Osteocyte (in vitro differentiated cells): ENCODE data around the gene EVPL. TPM values are rescaled to one million over a fixed set of nuclear protein-coding genes. Genes with fewer than 3 reads are reported as not detected.

Source experiments
- DNase-seq: peaks from one replicate; pipeline ENCODE4 v3.0.0; 2021; ENCODE audit warnings: mixed read lengths; ENCODE audit not compliant: unreplicated experiment; ENCODE audit errors: extremely low spot score
- H3K27ac Mint-ChIP-seq: one replicate; pipeline ENCODE4 v1.8.0; 2021; ENCODE audit warnings: mild to moderate bottlenecking, mixed read lengths; ENCODE audit not compliant: unreplicated experiment
- H3K27me3 Mint-ChIP-seq: one replicate; pipeline ENCODE4 v1.8.0; 2021; ENCODE audit warnings: mixed read lengths; ENCODE audit not compliant: unreplicated experiment
- H3K36me3 Mint-ChIP-seq: one replicate; pipeline ENCODE4 v1.8.0; 2021; ENCODE audit warnings: mixed read lengths; ENCODE audit not compliant: unreplicated experiment
- H3K4me1 Mint-ChIP-seq: one replicate; pipeline ENCODE4 v1.8.0; 2021; ENCODE audit warnings: mixed read lengths; ENCODE audit not compliant: unreplicated experiment
- H3K4me3 Mint-ChIP-seq: one replicate; pipeline ENCODE4 v1.8.0; 2021; ENCODE audit warnings: mild to moderate bottlenecking, moderate library complexity, mixed read lengths; ENCODE audit not compliant: unreplicated experiment
- H3K9me3 Mint-ChIP-seq: one replicate; pipeline ENCODE4 v1.8.0; 2021; ENCODE audit warnings: mixed read lengths; ENCODE audit not compliant: unreplicated experiment
- CTCF ChIP-seq: fragments of 200-600 bp; sonication (generic); IDR thresholded peaks from 2 replicates; pipeline ENCODE4 v1.5.0; 2021; ENCODE audit warnings: antibody characterized with exemption, mild to moderate bottlenecking, moderate library complexity
- total RNA-seq: library from RNA; stranded (reverse); gene quantifications from 2 replicates; pipeline ENCODE4 v1.2.1, GENCODE V29; 2021

EVPL gene
- total RNA-seq, 1 donor from 2014 or later, result not detected

GRCh38 chr17:75959839-75960511 lies 67.1 kb downstream of the EVPL start:
- DNase-seq, result no peak
- Mint-ChIP-seq H3K9me3 (no peaks in the 10 kb centered on the region), H3K4me1 (no peaks in the 10 kb centered on the region), H3K4me3 (no peak overlapping the region), H3K27ac (no peak overlapping the region), H3K36me3 (peaks cover 14% of the 10 kb centered on the region), H3K27me3 (no peaks in the 10 kb centered on the region)
- TF ChIP-seq CTCF, result no peak

GRCh38 chr17:75959051-75959838 lies 67.9 kb downstream of the EVPL start:
- no peaks in the 10 kb centered on the region for H3K27me3 Mint-ChIP-seq
- H3K36me3 Mint-ChIP-seq, result peaks cover 12% of the 10 kb centered on the region
- no peak for DNase-seq
- no peaks in the 10 kb centered on the region for H3K4me1 Mint-ChIP-seq
- no peak overlapping the region for H3K4me3 Mint-ChIP-seq
- TF ChIP-seq CTCF, result no peak
- H3K9me3 Mint-ChIP-seq, result no peaks in the 10 kb centered on the region
- H3K27ac Mint-ChIP-seq, result no peak overlapping the region

Other genes with a start within 250 kb of the EVPL start
- 35.1 and 38.2 TPM in 2 replicates for gene UNK, start 242.5 kb downstream of the EVPL start, total RNA-seq
- gene UNC13D, start 182.9 kb downstream of the EVPL start, total RNA-seq, result 3.3 and 3.6 TPM in 2 replicates
- 83.1 and 88.2 TPM in 2 replicates for gene WBP2, start 172.0 kb downstream of the EVPL start, total RNA-seq
- 33.3 and 40.2 TPM in 2 replicates for gene TRIM47, start 148.7 kb downstream of the EVPL start, total RNA-seq
- gene TRIM65, start 130.4 kb downstream of the EVPL start, total RNA-seq, result 26.3 and 26.9 TPM in 2 replicates
- gene MRPL38, start 122.4 kb downstream of the EVPL start, total RNA-seq, result 71.1 and 73.6 TPM in 2 replicates
- gene FBF1, start 86.3 kb downstream of the EVPL start, total RNA-seq, result 14.5 and 14.8 TPM in 2 replicates
- 48.0 and 53.4 TPM in 2 replicates for gene ACOX1, start 48.1 kb downstream of the EVPL start, total RNA-seq
- gene TEN1, start 48.1 kb downstream of the EVPL start, total RNA-seq, result 23.7 and 25.2 TPM in 2 replicates
- 8.3 and 9.6 TPM in 2 replicates for gene CDK3, start 26.5 kb downstream of the EVPL start, total RNA-seq
- gene SRP68, start 45.2 kb upstream of the EVPL start, total RNA-seq, result 73.7 and 74.7 TPM in 2 replicates
- gene GALR2, start 47.5 kb upstream of the EVPL start, total RNA-seq, result not detected in 2 replicates
- not detected in 2 replicates for gene ZACN, start 51.9 kb upstream of the EVPL start, total RNA-seq
- 158 and 164 TPM in 2 replicates for gene EXOC7, start 76.5 kb upstream of the EVPL start, total RNA-seq
- gene FOXJ1, start 113.9 kb upstream of the EVPL start, total RNA-seq, result 0.13 TPM in 2 replicates
- gene RNF157, start 213.2 kb upstream of the EVPL start, total RNA-seq, result 0.73 and 0.99 TPM in 2 replicates
- gene UBALD2, start 238.0 kb upstream of the EVPL start, total RNA-seq, result 30.1 and 32.2 TPM in 2 replicates